NT2/D1 (cell line): ENCODE data around the gene TGM2.

Source experiments
- YY1 ChIP-seq: IDR thresholded peaks from 2 replicates; pipeline ENCODE4 v1.6.1; 2011; ENCODE audit not compliant: insufficient read length, insufficient read depth
- ZNF274 ChIP-seq: IDR thresholded peaks from 2 replicates; pipeline ENCODE4 v1.6.1; 2011; ENCODE audit warnings: mild to moderate bottlenecking, low read depth, low read length

GRCh38 chr20:38084425-38084951, 80.6 kb downstream of the TGM2 start:
- TF ChIP-seq ZNF274, result no peak
- TF ChIP-seq YY1, result no peak
